ENCODE measurements around the gene GLTP.

Gene GLTP

GRCh38 chr12:109820816-109821381 is 59.4 kb downstream of the GLTP start:
- no peak for DNase-seq (ENCODE audit: low spot score)

- peak; percentile 52 for DNase-seq (ENCODE audit: low spot score)
Measured at GRCh38 chr12:109818905-109819500, 61.3 kb downstream of the GLTP start.

- no peak for DNase-seq (ENCODE audit: low spot score)
Measured at GRCh38 chr12:109818253-109818652, 62.1 kb downstream of the GLTP start.

GRCh38 chr12:109817627-109818231 is 62.6 kb downstream of the GLTP start:
- no peak for DNase-seq (ENCODE audit: low spot score)

- DNase-seq (ENCODE audit: low spot score) = no peak
Measured at GRCh38 chr12:109816870-109817269, 63.5 kb downstream of the GLTP start.

GRCh38 chr12:109815757-109816617 is 64.4 kb downstream of the GLTP start:
- no peak for DNase-seq (ENCODE audit: low spot score)

- no peak for DNase-seq (ENCODE audit: low spot score)
Measured at GRCh38 chr12:109815225-109815624, 65.1 kb downstream of the GLTP start.

GRCh38 chr12:109814600-109815150 is 65.7 kb downstream of the GLTP start:
- DNase-seq (ENCODE audit: low spot score) = no peak

GRCh38 chr12:109813810-109814416 is 66.4 kb downstream of the GLTP start:
- DNase-seq (ENCODE audit: low spot score) = no peak

- DNase-seq (ENCODE audit: low spot score) = no peak
Measured at GRCh38 chr12:109811624-109811995, 68.7 kb downstream of the GLTP start.

GRCh38 chr12:109810954-109811623 is 69.3 kb downstream of the GLTP start:
- DNase-seq (ENCODE audit: low spot score) = no peak

GRCh38 chr12:109808876-109809646 is 71.3 kb downstream of the GLTP start:
- DNase-seq (ENCODE audit: low spot score) = no peak

GRCh38 chr12:109807954-109808643 is 72.2 kb downstream of the GLTP start:
- no peak for DNase-seq (ENCODE audit: low spot score)

- peak; percentile 87 for DNase-seq (ENCODE audit: low spot score)
Measured at GRCh38 chr12:109804820-109805761, 75.2 kb downstream of the GLTP start.

GRCh38 chr12:109803678-109804077 is 76.7 kb downstream of the GLTP start:
- no peak for DNase-seq (ENCODE audit: low spot score)

GRCh38 chr12:109802828-109803227 is 77.5 kb downstream of the GLTP start:
- no peak for DNase-seq (ENCODE audit: low spot score)
